Measurements from ENCODE around the gene AFAP1.

AFAP1 gene

DNA sequence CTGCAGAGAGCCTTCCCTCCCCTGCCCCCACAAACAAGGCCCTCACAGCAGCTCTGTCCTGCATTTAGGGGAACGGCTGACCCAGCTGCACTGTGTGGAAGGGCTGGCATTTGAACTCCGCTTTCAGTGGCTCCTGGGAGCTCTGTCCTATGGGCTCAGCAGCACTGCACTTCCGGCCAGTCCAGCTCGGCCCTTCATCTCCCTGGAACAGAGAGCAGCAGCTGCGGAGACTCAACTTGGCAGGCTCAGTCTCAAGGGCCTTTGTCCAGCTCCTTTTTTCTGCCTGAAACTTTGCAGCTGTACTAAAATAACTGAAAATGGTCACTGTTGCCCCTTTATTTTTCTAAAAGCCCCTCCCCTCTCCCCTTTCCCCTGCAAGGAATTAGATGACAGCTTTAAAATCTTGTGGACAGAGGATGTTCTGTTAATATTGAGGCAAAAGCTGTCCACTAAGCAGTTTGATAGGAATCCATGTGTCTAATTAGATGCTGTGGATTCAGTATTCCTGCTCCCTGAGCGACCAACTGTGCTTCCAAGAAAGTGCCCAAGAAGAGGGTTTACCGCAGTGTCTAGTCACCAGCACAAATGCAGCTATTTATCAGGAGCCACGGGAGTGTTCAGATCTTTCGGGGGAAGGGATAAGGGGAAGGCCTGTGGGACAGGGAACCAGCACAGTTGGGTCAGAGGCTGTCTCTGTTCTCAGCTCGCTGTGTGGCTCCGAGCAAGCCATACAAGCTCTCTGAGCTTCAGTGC lies 133.1 kb downstream of the AFAP1 start:
- H3K4me3 ChIP-seq (replicated peaks; ENCODE audit: low read depth, low read length) = no peak overlapping the region
- peak; percentile 90 for DNase-seq (ENCODE audit: low read depth)
- TF ChIP-seq, protein P1, sequence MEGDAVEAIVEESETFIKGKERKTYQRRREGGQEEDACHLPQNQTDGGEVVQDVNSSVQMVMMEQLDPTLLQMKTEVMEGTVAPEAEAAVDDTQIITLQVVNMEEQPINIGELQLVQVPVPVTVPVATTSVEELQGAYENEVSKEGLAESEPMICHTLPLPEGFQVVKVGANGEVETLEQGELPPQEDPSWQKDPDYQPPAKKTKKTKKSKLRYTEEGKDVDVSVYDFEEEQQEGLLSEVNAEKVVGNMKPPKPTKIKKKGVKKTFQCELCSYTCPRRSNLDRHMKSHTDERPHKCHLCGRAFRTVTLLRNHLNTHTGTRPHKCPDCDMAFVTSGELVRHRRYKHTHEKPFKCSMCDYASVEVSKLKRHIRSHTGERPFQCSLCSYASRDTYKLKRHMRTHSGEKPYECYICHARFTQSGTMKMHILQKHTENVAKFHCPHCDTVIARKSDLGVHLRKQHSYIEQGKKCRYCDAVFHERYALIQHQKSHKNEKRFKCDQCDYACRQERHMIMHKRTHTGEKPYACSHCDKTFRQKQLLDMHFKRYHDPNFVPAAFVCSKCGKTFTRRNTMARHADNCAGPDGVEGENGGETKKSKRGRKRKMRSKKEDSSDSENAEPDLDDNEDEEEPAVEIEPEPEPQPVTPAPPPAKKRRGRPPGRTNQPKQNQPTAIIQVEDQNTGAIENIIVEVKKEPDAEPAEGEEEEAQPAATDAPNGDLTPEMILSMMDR (IDR thresholded peaks at IDR 0.05; ENCODE audit: low read length, missing control alignments) = no peak

DNA sequence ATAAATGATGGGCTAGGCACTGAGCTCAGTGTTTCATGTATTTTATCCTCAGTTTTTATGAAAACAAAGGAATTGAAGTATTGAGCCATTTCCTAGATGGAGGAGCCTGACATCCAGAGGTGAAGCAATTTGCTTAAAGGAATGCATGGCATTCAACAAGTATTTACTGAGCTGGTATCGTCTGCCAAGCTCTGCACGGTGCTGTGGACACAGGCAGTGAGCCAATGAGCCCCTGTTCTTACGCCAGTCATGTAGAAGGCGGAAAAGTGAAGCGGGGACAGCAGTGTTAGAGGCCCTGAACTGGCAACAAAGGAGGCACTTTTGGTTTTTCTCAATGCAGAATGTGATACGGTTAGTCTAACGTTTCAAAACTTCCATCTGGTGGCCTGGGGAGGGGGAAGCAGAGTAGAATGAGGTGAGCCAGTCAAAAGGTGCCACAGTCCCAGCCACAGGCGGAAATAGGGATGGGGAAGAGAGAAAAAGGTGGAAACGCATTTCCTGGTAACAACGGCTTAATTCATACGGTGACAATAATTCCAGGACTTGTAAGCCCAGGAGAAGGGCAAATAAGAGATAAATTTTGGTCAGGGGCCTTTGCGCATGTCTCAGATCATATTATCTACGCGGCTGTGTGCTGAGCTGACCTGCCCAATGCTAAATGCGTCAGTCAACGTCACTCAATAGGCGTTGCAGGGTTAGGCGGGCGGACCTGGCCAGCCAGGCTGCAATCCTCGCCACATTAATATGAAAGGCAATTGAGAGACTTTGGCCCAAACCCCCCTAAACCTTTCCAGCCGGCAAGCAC lies 133.9 kb downstream of the AFAP1 start:
- no peak overlapping the region for H3K4me3 ChIP-seq (replicated peaks; ENCODE audit: low read depth, low read length)
- TF ChIP-seq, protein P1 (IDR thresholded peaks at IDR 0.05; ENCODE audit: low read length, missing control alignments) = no peak
- DNase-seq (ENCODE audit: low read depth) = peak; percentile 99

DNA sequence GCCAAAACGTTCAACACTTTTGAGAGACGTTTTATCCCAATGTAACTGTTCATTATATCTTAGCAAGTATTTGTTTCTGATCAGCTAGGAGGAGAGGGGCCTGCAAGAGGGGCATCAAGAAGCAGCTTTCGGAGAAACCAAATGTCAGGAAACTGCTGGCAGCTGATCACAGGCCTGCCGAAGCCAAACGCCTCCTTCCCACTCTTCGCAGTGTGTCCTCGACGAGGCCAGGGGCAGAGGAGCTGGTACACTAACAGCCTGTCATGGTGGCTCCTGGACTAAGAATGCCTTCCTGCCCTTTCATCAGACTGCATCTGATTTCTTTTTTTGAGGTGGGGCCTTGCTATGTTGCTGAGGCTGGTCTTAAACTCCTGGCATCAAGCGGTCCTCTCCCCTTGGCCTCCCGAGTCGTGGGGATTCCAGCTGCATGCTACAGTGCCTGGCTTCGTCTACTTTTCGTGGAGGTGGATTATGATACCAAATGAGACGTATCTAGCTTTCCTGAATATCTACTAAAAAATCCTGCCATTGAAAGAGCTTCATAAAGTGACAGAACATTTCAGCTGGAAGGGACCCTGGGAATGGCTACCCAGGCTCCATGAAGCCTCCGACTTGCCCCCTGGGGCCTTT lies 134.8 kb downstream of the AFAP1 start:
- TF ChIP-seq, protein P1 (IDR thresholded peaks at IDR 0.05; ENCODE audit: low read length, missing control alignments) = no peak
- no peak overlapping the region for H3K4me3 ChIP-seq (replicated peaks; ENCODE audit: low read depth, low read length)
- no peak for DNase-seq (ENCODE audit: low read depth)

DNA sequence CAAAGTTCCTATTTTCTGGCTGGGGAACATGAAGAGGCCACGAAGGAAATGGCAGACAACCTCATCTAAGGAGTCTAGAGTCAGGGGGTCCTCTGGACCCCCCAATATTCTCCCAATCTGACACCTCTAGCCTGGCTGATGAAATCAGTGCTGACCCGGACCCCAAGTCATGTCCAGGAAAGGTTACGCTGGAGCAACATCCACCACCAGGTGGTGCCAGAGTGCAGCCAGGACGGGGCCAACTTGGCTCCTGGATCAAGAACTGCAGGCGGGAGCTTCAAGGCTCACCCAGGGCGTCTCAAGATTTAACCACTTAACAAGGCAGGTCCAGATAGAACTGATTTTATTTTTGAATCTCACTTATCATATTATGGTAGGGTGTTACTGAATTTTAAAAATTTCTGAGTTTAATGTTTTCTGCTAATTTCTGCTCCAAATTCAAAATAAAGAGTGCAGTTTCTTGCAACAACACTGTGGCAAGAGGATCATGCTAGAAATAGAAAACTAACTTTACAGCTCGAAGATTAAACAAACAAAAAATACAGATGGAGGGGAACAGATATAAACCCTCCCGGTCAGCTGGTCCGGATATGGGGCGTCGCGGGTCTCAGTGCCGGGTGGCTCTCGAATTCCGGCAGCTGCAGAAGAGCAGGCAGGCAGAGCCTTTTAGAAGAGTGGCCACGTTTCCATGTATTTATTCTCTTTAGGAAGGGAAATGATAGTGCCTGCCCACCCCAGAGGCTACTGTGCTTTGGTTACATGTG lies 135.5 kb downstream of the AFAP1 start:
- peak; percentile 84 for DNase-seq (ENCODE audit: low read depth)
- TF ChIP-seq, protein P1 (IDR thresholded peaks at IDR 0.05; ENCODE audit: low read length, missing control alignments) = peak; percentile 93
- H3K4me3 ChIP-seq (replicated peaks; ENCODE audit: low read depth, low read length) = no peak overlapping the region

DNA sequence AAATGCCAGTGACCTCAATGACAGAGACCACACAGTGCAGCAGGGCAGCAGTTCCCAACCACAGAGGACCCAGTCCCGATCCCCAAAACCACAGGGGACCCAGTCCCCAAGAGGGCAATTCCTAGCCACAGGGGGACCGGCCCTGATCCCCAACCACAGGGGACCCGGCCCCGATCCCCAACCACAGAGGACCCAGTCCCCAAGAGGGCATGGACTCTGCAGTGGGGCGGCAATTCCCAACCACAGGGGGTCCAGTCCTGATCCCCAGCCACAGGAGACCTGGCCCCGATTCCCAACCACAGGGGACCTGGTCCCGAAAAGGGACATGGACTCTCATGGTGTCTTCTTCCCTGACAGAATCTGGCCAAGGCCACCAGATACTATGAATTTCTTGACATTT lies 136.3 kb downstream of the AFAP1 start:
- TF ChIP-seq, protein P1 (IDR thresholded peaks at IDR 0.05; ENCODE audit: low read length, missing control alignments) = no peak
- no peak for DNase-seq (ENCODE audit: low read depth)
- no peak overlapping the region for H3K4me3 ChIP-seq (replicated peaks; ENCODE audit: low read depth, low read length)

DNA sequence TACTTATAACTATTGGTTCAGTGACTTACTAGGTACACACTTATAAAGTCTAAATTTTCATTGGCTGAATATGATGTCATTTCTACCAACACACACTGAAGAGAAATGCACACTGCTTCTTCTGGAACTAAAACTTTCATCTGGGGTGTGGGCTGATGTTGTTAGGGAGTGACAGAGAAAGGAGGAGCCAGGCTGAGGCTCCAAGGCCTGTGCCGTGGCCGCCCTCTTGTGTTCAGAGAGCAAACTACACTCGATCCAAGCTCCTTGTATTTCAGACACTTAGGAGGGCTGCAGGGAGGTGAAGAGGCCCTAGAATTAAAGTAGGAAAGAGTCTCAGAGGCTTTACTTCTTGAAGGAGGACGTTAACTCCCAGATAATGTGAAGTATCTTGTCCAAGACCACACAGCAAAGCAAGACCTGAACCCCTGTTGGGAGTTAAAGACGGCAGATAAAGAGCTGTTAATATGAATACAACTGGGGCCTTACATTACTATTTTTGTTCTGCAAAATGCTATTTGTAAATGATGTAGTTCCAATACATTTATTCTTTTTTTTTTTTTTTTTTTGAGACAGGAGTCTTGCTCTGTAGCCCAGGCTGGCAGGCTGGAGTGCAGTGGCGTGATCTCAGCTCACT lies 137.5 kb downstream of the AFAP1 start:
- TF ChIP-seq, protein P1 (IDR thresholded peaks at IDR 0.05; ENCODE audit: low read length, missing control alignments) = peak; percentile 99
- no peak overlapping the region for H3K4me3 ChIP-seq (replicated peaks; ENCODE audit: low read depth, low read length)
- peak; percentile 89 for DNase-seq (ENCODE audit: low read depth)

All from fibroblast of pulmonary artery (primary cell).